ENCODE data around the gene FBXO17.
A peak's percentile ranks its signal among the peaks of the same experiment; 100 is the strongest.
"Not testable (repeated sequence)": the region's sequence is repeated elsewhere in the genome, so short reads cannot be mapped to it uniquely, and the experiment has no call there.

Gene FBXO17

GRCh38 chr19:38979812-38980211 is 4.3 kb upstream of the FBXO17 start:
- no peak for DNase-seq

GRCh38 chr19:38978326-38978689 is 2.8 kb upstream of the FBXO17 start:
- DNase-seq: no peak

- DNase-seq: no peak
Observed at GRCh38 chr19:38977445-38978325, 2.1 kb upstream of the FBXO17 start.

- no peak for DNase-seq
Observed at GRCh38 chr19:38975861-38976271, 324 bp upstream of the FBXO17 start.

GRCh38 chr19:38974624-38975213 is 823 bp downstream of the FBXO17 start:
- no peak for DNase-seq

- no peak for DNase-seq
Observed at GRCh38 chr19:38971672-38972071, 3.9 kb downstream of the FBXO17 start.

- no peak for DNase-seq
Observed at GRCh38 chr19:38970664-38971532, 4.6 kb downstream of the FBXO17 start.

GRCh38 chr19:38966149-38966548 is 9.4 kb downstream of the FBXO17 start:
- DNase-seq: not testable (repeated sequence)

GRCh38 chr19:38964738-38965137 is 10.8 kb downstream of the FBXO17 start:
- no peak for DNase-seq

- DNase-seq: no peak
Observed at GRCh38 chr19:38959618-38960017, 15.9 kb downstream of the FBXO17 start.

- no peak for DNase-seq
Observed at GRCh38 chr19:38958301-38958700, 17.2 kb downstream of the FBXO17 start.

- DNase-seq: no peak
Observed at GRCh38 chr19:38956264-38956663, 19.3 kb downstream of the FBXO17 start.

GRCh38 chr19:38953677-38954076 is 21.9 kb downstream of the FBXO17 start:
- DNase-seq: no peak

GRCh38 chr19:38952395-38953165 is 23.0 kb downstream of the FBXO17 start:
- no peak for DNase-seq

- no peak for DNase-seq
Observed at GRCh38 chr19:38951187-38951586, 24.4 kb downstream of the FBXO17 start.

GRCh38 chr19:38949580-38950367 is 25.8 kb downstream of the FBXO17 start:
- DNase-seq: peak; percentile 82

GRCh38 chr19:38946229-38947010 is 29.1 kb downstream of the FBXO17 start:
- DNase-seq: no peak

GRCh38 chr19:38945562-38946228 is 29.8 kb downstream of the FBXO17 start:
- no peak for DNase-seq

- DNase-seq: no peak
Observed at GRCh38 chr19:38944981-38945506, 30.5 kb downstream of the FBXO17 start.

Data from activated CD8-positive, alpha-beta memory T cell treated with anti-CD3 and anti-CD28 coated beads, Interleukin-2, amount 50 U/mL, for 4 hours (primary cell).